ENCODE results near the gene ZBTB44.

DNA sequence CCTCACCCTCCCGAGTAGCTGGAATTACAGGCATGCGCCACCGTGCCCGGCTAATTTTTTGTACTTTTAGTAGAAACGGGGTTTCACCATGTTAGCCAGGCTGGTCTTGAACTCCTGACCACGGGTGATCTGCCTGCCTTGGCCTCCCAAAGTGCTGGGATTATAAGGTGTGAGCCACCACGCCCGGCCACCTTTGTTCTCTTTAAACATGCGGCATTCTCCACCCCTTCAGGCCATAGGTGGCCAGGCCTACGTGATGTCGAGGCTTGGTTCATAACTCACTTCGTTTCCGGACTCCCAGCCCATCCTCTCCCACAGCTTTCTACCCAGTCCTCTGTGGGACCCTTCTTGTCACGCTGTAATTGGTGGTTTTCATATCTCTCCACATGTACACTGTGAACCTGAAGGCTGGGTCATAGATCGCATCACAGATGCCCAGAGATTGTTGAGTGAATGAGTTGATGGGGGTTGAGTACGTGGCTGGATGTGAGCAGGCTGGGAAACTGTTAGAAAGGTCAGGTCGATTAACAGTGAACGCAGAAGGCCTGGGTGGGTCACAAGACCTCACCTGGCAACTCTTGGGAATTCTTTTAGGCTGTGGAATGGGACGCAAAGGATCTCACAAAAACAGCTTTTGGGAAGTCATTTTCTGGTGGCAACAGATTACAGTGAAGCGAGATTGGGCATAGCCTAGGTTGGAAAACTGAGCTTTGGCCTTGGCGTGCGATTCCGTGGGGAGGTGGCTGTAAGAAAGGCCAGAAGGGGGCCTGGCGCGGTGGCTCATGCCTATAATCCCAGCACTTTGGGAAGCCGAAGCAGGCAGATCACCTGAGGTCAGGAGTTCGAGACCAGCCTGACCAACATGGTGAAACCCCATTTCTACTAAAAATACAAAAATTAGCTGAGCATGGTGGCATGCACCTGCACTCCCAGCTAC lies 110.7 kb downstream of the ZBTB44 start:
- TF ChIP-seq, protein P1, sequence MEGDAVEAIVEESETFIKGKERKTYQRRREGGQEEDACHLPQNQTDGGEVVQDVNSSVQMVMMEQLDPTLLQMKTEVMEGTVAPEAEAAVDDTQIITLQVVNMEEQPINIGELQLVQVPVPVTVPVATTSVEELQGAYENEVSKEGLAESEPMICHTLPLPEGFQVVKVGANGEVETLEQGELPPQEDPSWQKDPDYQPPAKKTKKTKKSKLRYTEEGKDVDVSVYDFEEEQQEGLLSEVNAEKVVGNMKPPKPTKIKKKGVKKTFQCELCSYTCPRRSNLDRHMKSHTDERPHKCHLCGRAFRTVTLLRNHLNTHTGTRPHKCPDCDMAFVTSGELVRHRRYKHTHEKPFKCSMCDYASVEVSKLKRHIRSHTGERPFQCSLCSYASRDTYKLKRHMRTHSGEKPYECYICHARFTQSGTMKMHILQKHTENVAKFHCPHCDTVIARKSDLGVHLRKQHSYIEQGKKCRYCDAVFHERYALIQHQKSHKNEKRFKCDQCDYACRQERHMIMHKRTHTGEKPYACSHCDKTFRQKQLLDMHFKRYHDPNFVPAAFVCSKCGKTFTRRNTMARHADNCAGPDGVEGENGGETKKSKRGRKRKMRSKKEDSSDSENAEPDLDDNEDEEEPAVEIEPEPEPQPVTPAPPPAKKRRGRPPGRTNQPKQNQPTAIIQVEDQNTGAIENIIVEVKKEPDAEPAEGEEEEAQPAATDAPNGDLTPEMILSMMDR (IDR thresholded peaks at IDR 0.05): no peak
- TF ChIP-seq SIN3A (IDR thresholded peaks at IDR 0.05; ENCODE audit: borderline replicate concordance, insufficient read depth, low read depth, low read length) (no peak), REST (IDR thresholded peaks at IDR 0.05; ENCODE audit: insufficient read depth in 1 of 2, low read depth in 2 of 2, low read length in 1 of 2) (no peak)
